Loucy (cell line): ENCODE measurements around the gene LBH.

ENCODE experiments used
- H2AFZ ChIP-seq: fragments of 200-600 bp; sonication (generic); 2 replicates; pipeline ENCODE4 v1.6.0; 2016; ENCODE audit warnings: antibody characterized with exemption, mild to moderate bottlenecking, low read length, moderate library complexity
- H3F3A ChIP-seq: fragments of 200-600 bp; 2 replicates; pipeline ENCODE4 v1.6.0; 2016; ENCODE audit warnings: antibody characterized with exemption, low read depth, mild to moderate bottlenecking
- H3K27me3 ChIP-seq: fragments of 200-600 bp; sonication (generic); 2 replicates; pipeline ENCODE4 v1.6.1; 2014; ENCODE audit warnings: low read length, mild to moderate bottlenecking; ENCODE audit not compliant: insufficient read depth, poor library complexity, severe bottlenecking
- H3K36me3 ChIP-seq: fragments of 200-600 bp; sonication (generic); 2 replicates; pipeline ENCODE4 v1.6.1; 2016; ENCODE audit warnings: low read length; ENCODE audit not compliant: insufficient read depth
- H3K4me1 ChIP-seq: fragments of 200-600 bp; sonication (generic); 2 replicates; pipeline ENCODE4 v1.5.1; 2014; ENCODE audit warnings: low read length, mild to moderate bottlenecking; ENCODE audit not compliant: insufficient read depth, poor library complexity, severe bottlenecking
- H3K4me2 ChIP-seq: fragments of 200-600 bp; sonication (generic); 2 replicates; pipeline ENCODE4 v1.6.0; 2014; ENCODE audit warnings: antibody characterized with exemption, low read length, low read depth, mild to moderate bottlenecking; ENCODE audit not compliant: poor library complexity, severe bottlenecking
- H3K4me3 ChIP-seq: fragments of 200-600 bp; sonication (generic); 2 replicates; pipeline ENCODE4 v1.5.1; 2014; ENCODE audit warnings: low read length, mild to moderate bottlenecking, mixed read lengths; ENCODE audit not compliant: poor library complexity, severe bottlenecking
- H3K79me2 ChIP-seq: fragments of 200-600 bp; sonication (generic); 2 replicates; pipeline ENCODE4 v1.6.1; 2014; ENCODE audit warnings: low read length; ENCODE audit not compliant: insufficient read depth
- H3K9ac ChIP-seq: fragments of 200-600 bp; sonication (generic); 2 replicates; pipeline ENCODE4 v1.6.0; 2014; ENCODE audit warnings: mild to moderate bottlenecking, low read depth, low read length, moderate library complexity; ENCODE audit not compliant: poor library complexity, severe bottlenecking
- H3K9me2 ChIP-seq: fragments of 200-600 bp; sonication (generic); replicated peaks from 2 replicates; pipeline ENCODE4 v1.6.1; 2016; ENCODE audit warnings: low read depth, low read length, mixed read lengths
- H3K9me3 ChIP-seq: fragments of 200-600 bp; sonication (generic); 2 replicates; pipeline ENCODE4 v1.6.1; 2014; ENCODE audit warnings: mild to moderate bottlenecking, antibody characterized with exemption, low read length, low read depth; ENCODE audit not compliant: insufficient read depth
- H4K20me1 ChIP-seq: fragments of 200-600 bp; sonication (generic); 2 replicates; pipeline ENCODE4 v1.6.0; 2014; ENCODE audit warnings: antibody characterized with exemption, low read length, mild to moderate bottlenecking; ENCODE audit not compliant: insufficient read depth, poor library complexity, severe bottlenecking
- CTCF ChIP-seq: fragments of 200-600 bp; sonication (generic); conservative IDR thresholded peaks from 2 replicates; pipeline ENCODE4 v1.5.1; 2014; ENCODE audit warnings: mild to moderate bottlenecking, antibody characterized with exemption, low read length
- EZH2phosphoT487 ChIP-seq: fragments of 200-600 bp; IDR thresholded peaks from 2 replicates; pipeline ENCODE4 v1.6.1; 2018; ENCODE audit warnings: antibody characterized with exemption, mild to moderate bottlenecking, moderate library complexity, borderline replicate concordance

Gene LBH

GRCh38 chr2:30205456-30205855 lies 25.9 kb upstream of the LBH start:
- Histone ChIP-seq H3K4me1 (peaks cover 10% of the 10 kb centered on the region), H3K27me3 (no peaks in the 10 kb centered on the region), H3K9me3 (no peaks in the 10 kb centered on the region), H3K36me3 (no peaks in the 10 kb centered on the region), H4K20me1 (no peaks in the 10 kb centered on the region), H3K4me2 (no peak overlapping the region), H3K9me2 (no peaks in the 10 kb centered on the region), H3K4me3 (no peak overlapping the region), H3K79me2 (no peaks in the 10 kb centered on the region), H3F3A (no peaks in the 10 kb centered on the region), H3K9ac (no peak overlapping the region), H2AFZ (no peak overlapping the region)
- TF ChIP-seq EZH2phosphoT487 = no peak
- no peak for TF ChIP-seq CTCF

GRCh38 chr2:30206461-30207430 lies 24.6 kb upstream of the LBH start:
- no peaks in the 10 kb centered on the region for H3K27me3 ChIP-seq
- TF ChIP-seq CTCF = no peak
- TF ChIP-seq EZH2phosphoT487 = no peak
- no peak overlapping the region for H3K9ac ChIP-seq
- no peaks in the 10 kb centered on the region for H3K79me2 ChIP-seq
- no peaks in the 10 kb centered on the region for H3F3A ChIP-seq
- no peak overlapping the region for H3K4me2 ChIP-seq
- no peak overlapping the region for H3K4me3 ChIP-seq
- peaks cover 10% of the 10 kb centered on the region for H3K4me1 ChIP-seq
- no peak overlapping the region for H2AFZ ChIP-seq
- no peaks in the 10 kb centered on the region for H3K36me3 ChIP-seq
- no peaks in the 10 kb centered on the region for H3K9me3 ChIP-seq
- no peaks in the 10 kb centered on the region for H3K9me2 ChIP-seq
- H4K20me1 ChIP-seq = no peaks in the 10 kb centered on the region

GRCh38 chr2:30208453-30208852 lies 22.9 kb upstream of the LBH start:
- Histone ChIP-seq H3K9me3 (no peaks in the 10 kb centered on the region), H3K79me2 (no peaks in the 10 kb centered on the region), H4K20me1 (no peaks in the 10 kb centered on the region), H2AFZ (no peak overlapping the region), H3K9ac (no peak overlapping the region), H3K4me2 (peak overlapping the region; percentile 23), H3K36me3 (no peaks in the 10 kb centered on the region), H3F3A (no peaks in the 10 kb centered on the region), H3K9me2 (no peaks in the 10 kb centered on the region), H3K27me3 (no peaks in the 10 kb centered on the region), H3K4me3 (no peak overlapping the region), H3K4me1 (peaks cover 10% of the 10 kb centered on the region)
- TF ChIP-seq EZH2phosphoT487 = no peak
- TF ChIP-seq CTCF = peak; percentile 97
